Activated B cell treated with CpG ODN at 0.5 μM for 24 hours (primary cell): ENCODE results near the gene PAN3. TPM values are rescaled to one million over a fixed set of nuclear protein-coding genes. Genes with fewer than 3 reads are reported as not detected.
A peak's percentile ranks its signal among the peaks of the same experiment; 100 is the strongest.

Experiments
- ATAC-seq: fragments of 200-7000 bp; cut with Tn5 transposase; one replicate; pipeline ENCODE4 v1.10.0; 2021; ENCODE audit warnings: low read depth, mild to moderate bottlenecking, moderate library complexity
- CTCF ChIA-PET: fragments of 350-600 bp; sonication (Branson Sonifier 250); formaldehyde crosslinking; loops from one replicate; lab custom pipeline; 2021; ENCODE audit warnings: antibody characterized with exemption; lab: Charles Lee
- POLR2A ChIA-PET: fragments of 350-600 bp; sonication (Branson Sonifier 250); formaldehyde crosslinking; loops from one replicate; lab custom pipeline; 2021; ENCODE audit warnings: antibody characterized with exemption; lab: Charles Lee
- DNase-seq: peaks from one replicate; pipeline ENCODE4 v3.0.0; 2022
- H3K27ac Mint-ChIP-seq: one replicate; pipeline ENCODE4 v1.8.0; 2020; ENCODE audit warnings: mixed read lengths
- H3K27me3 Mint-ChIP-seq: one replicate; pipeline ENCODE4 v1.8.0; 2021; ENCODE audit warnings: mixed read lengths
- H3K36me3 Mint-ChIP-seq: one replicate; pipeline ENCODE4 v1.8.0; 2021; ENCODE audit warnings: low read depth, mixed read lengths
- H3K4me1 Mint-ChIP-seq: one replicate; pipeline ENCODE4 v1.8.0; 2021; ENCODE audit warnings: mixed read lengths
- H3K4me3 Mint-ChIP-seq: one replicate; pipeline ENCODE4 v1.8.0; 2020; ENCODE audit warnings: mild to moderate bottlenecking, mixed read lengths
- H3K9me3 Mint-ChIP-seq: one replicate; pipeline ENCODE4 v1.8.0; 2020; ENCODE audit warnings: mixed read lengths
- CTCF ChIP-seq: fragments of 200-600 bp; IDR thresholded peaks from one replicate; pipeline ENCODE4 v1.8.0; 2022; ENCODE audit warnings: antibody characterized with exemption, mild to moderate bottlenecking
- intact Hi-C: fragments of 100-400 bp; cut with micrococcal nuclease; formaldehyde crosslinking; loops from one replicate; pipeline ENCODE4 v1.15.1; 2024
- total RNA-seq: library from RNA; stranded (reverse); gene quantifications from 2 replicates; pipeline ENCODE4 v1.2.3, GENCODE V29; 2022

Gene PAN3
- total RNA-seq, 1 donor from 2014 or later: 68.2 TPM

DNA sequence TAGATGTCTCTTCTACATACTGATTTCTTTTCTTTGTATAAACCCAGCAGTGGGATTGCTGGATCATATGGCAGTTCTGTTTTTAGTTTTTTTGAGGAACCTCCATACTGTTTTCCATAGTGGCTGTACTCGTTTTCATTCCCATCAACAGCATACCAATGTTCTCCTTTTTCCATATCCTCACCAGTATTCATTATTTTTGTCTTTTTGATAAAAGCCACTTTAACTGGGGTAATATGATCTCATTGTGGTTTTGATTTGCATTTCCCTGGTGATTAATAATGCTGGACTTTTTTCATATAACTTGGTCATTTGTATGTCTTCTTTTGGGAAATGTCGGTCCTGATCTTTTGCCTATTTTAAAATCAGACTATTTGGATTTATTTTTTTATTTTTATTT lies 108.5 kb downstream of the PAN3 start:
- ChIA-PET POLR2A (no interaction called here), CTCF (interaction anchor here (0.6 kb wide), 1 partner anchor 149 kb away, joined by 3 read pairs; no protein-coding TSS in a partner anchor)
- Mint-ChIP-seq H3K4me1 (peaks cover 68% of the 10 kb centered on the region), H3K27me3 (no peaks in the 10 kb centered on the region), H3K9me3 (peaks cover 8% of the 10 kb centered on the region), H3K4me3 (no peak overlapping the region), H3K36me3 (peaks cover 73% of the 10 kb centered on the region), H3K27ac (peak overlapping the region; percentile 68)
- intact Hi-C loops: no loop called here
- DNase-seq (no peak), ATAC-seq (no peak)
- no peak for TF ChIP-seq CTCF

- POLR2A ChIA-PET: no interaction called here
- Mint-ChIP-seq H3K27ac (peak overlapping the region; percentile 62), H3K4me3 (peak overlapping the region; percentile 57)
Observed at GRCh38 chr13:28248080-28248479, 109.7 kb downstream of the PAN3 start.

GRCh38 chr13:28250542-28250941 lies 112.2 kb downstream of the PAN3 start:
- no peak for TF ChIP-seq CTCF
- Mint-ChIP-seq H3K36me3 (peaks cover 65% of the 10 kb centered on the region), H3K27me3 (no peaks in the 10 kb centered on the region), H3K9me3 (peaks cover 8% of the 10 kb centered on the region), H3K27ac (no peak overlapping the region), H3K4me1 (peaks cover 85% of the 10 kb centered on the region), H3K4me3 (no peak overlapping the region)
- ChIA-PET CTCF (no interaction called here), POLR2A (interaction anchor here (0.6 to 0.7 kb wide), 2 partner anchors 13 to 32 kb away, joined by 3 to 4 read pairs; no protein-coding TSS in a partner anchor)
- DNase-seq (no peak), ATAC-seq (no peak)
- intact Hi-C loops: no loop called here

More at GRCh38 chr13:28248080-28248479, 109.7 kb downstream of the PAN3 start:
- CTCF ChIA-PET: no interaction called here
- intact Hi-C loops: no loop called here
- ATAC-seq (peak; percentile 25), DNase-seq (no peak)
- H3K4me1 Mint-ChIP-seq: peaks cover 72% of the 10 kb centered on the region
- TF ChIP-seq CTCF: no peak
- H3K9me3 Mint-ChIP-seq: peaks cover 8% of the 10 kb centered on the region
- no peaks in the 10 kb centered on the region for H3K27me3 Mint-ChIP-seq
- peaks cover 67% of the 10 kb centered on the region for H3K36me3 Mint-ChIP-seq

DNA sequence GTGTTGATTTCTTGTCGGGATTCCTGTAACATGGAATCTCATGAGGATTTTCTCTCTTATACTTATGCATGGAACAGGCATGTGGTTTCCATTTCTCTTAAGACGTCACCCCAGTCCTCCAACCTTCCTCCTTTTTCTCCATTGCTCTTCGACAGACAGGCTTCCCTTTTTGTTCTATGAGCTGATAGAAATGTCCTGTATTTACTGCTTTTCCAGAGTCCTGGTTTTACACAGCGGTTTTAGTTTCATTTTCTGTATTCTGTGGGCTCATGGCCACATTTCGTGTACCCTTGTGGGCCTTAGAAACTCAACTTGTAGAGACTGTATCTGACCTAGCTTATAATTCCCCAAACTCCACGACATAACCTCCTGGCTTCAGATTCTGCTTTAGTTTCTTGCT lies 113.1 kb downstream of the PAN3 start:
- Mint-ChIP-seq H3K27ac (peak overlapping the region; percentile 71), H3K27me3 (no peaks in the 10 kb centered on the region), H3K36me3 (peaks cover 65% of the 10 kb centered on the region), H3K9me3 (peaks cover 6% of the 10 kb centered on the region), H3K4me3 (peak overlapping the region; percentile 38), H3K4me1 (peaks cover 79% of the 10 kb centered on the region)
- ChIA-PET POLR2A (no interaction called here), CTCF (no interaction called here)
- intact Hi-C loops: no loop called here
- no peak for ATAC-seq
- no peak for DNase-seq
- TF ChIP-seq CTCF: no peak

DNA sequence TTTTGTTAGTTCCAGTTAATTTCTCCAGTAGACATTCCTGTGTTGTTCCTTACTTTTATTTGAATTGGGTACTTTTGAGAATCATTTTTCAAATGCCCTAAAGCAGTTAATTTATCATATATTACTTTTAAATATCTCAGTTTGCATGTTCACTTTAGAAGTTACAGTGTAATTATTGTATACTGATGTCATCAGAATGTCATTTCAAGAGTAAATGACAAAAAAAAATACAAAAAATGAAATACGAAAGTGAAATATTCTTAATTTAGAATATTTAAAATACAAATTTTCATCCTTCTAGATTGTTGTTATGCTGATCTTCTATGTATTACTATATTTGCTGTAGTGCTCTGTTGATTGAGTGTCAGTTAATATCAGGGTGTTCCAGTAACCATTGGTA lies 114.2 kb downstream of the PAN3 start:
- TF ChIP-seq CTCF: no peak
- peaks cover 63% of the 10 kb centered on the region for H3K36me3 Mint-ChIP-seq
- POLR2A ChIA-PET: no interaction called here
- intact Hi-C loops: loop anchor here (2.0 kb wide), 1 partner anchor 16 kb away; no protein-coding TSS in a partner anchor
- H3K4me3 Mint-ChIP-seq: no peak overlapping the region
- peaks cover 2% of the 10 kb centered on the region for H3K9me3 Mint-ChIP-seq
- H3K4me1 Mint-ChIP-seq: peaks cover 71% of the 10 kb centered on the region
- no peak overlapping the region for H3K27ac Mint-ChIP-seq
- CTCF ChIA-PET: no interaction called here
- DNase-seq (no peak), ATAC-seq (no peak)
- no peaks in the 10 kb centered on the region for H3K27me3 Mint-ChIP-seq
